Measurements from ENCODE around the gene DIP2B.

- TF ChIP-seq CTCF (conservative IDR thresholded peaks at IDR 0.05 in 1 of 2, IDR thresholded peaks at IDR 0.05 in 1 of 2; ENCODE audit: low read depth in 1 of 2, low read length in 2 of 2) (no peak), EZH2 (IDR thresholded peaks at IDR 0.05; ENCODE audit: low read length, missing control alignments) (no peak)
Observed at GRCh38 chr12:50750366-50750765, 245.6 kb downstream of the DIP2B start.
